ENCODE results near the gene TNNT3. TPM values are rescaled to one million over a fixed set of nuclear protein-coding genes. Genes with fewer than 3 reads are reported as not detected.
A peak's percentile ranks its signal among the peaks of the same experiment; 100 is the strongest.
"Not testable (repeated sequence)": the region's sequence is repeated elsewhere in the genome, so short reads cannot be mapped to it uniquely, and the experiment has no call there.

TNNT3 gene
- total RNA-seq, 1 donor from 2014 or later, result not detected

DNA sequence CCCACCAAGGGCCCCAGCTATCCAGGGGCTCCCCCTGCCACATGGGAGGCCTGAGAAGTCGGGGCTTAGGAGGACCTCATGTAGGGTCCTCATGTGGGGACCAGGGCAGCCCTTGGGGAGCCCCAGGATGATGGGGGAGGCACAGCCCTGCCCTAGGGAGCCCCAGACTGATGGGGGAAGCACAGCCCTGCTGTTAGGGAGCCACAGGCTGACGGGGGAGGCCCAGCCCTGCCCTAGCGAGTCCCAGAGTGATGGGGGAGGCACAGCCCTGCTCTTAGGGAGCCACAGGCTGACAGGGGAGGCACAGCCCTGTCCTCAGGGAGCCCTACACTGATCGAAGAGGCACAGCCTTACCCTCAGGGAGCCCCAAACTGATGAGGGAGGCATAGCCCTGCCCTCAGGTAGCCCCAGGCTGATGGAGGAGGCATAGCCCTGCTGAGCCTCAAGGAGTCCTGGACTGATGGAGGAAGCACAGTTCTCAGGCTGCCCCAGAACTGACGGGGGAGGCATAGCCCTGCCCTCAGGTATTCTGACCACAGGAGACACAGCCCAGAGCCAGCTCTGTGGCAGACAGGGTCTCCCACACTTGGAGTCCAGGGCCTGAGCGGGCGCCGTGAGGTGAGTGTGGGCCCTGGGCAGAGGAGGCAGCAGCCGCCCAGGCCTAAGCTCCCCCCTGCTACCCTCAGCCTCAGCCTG is 38.6 kb upstream of the TNNT3 start:
- FAIRE-seq (no peak), DNase-seq (ENCODE audit: low spot score in 2 of 2) (no peak)

GRCh38 chr11:1881442-1882264 is 37.9 kb upstream of the TNNT3 start:
- DNase-seq (ENCODE audit: low spot score in 2 of 2), result no peak
- no peak for FAIRE-seq

DNA sequence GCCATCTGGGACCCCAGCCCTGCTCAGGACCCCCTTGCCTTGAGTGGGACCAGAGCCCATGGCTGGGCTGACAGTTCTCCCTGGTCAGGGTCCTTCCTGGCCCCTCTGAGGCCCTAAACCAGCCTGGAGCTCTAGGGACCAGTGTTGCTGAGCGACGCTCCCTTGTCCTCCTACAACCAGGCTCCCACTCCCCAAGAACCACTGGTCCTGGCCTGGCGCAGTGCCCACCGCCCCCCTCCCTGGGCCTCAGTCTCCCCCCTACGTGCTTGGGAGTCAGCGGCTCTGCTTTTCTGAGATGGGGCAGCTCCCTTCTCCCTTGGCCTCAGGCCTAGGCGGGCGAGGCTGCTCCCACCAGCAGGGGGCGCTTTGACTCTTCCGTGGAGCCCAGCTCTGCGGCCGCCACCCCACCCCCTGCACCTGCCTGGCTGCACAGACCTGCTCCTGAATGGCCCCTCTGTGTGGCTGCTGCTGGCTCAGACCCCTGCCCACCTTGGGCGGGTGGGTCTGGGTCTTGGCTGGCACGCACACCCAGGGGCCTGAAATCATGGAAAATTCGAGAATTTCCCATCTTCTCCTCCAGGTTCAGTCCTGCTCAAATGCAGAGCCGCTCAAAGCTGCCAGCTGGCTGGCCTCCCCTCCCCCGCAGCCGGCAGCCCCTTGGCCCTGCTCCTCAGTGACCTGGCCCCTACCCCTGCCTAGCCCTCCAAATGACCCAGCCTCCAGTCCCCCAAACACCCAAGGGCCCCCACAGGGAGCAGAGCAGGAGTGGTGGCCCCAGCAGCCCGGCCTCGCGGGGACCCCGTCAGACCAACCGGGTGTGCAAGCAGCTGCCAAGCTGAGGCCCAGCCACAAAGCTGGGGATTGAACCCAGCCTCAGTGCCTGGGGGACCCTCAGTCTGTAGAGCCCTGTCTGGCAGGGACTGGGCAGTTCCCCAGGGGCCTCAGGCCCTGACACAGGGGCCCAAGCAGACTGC is 37.0 kb upstream of the TNNT3 start:
- DNase-seq (ENCODE audit: low spot score in 2 of 2) (peak; percentile 80 to 93), FAIRE-seq (no peak)

- DNase-seq (ENCODE audit: low spot score in 2 of 2), result no peak
- FAIRE-seq, result no peak
Measured at GRCh38 chr11:1883346-1884302, 35.9 kb upstream of the TNNT3 start.

- DNase-seq (ENCODE audit: low spot score in 2 of 2), result peak in 1 of 2 donors; percentile 19
Measured at GRCh38 chr11:1884303-1884700, 35.2 kb upstream of the TNNT3 start.

GRCh38 chr11:1886551-1886950 is 33.0 kb upstream of the TNNT3 start:
- DNase-seq (ENCODE audit: low spot score in 2 of 2); FAIRE-seq: not testable (repeated sequence)

More at GRCh38 chr11:1884303-1884700, 35.2 kb upstream of the TNNT3 start:
- FAIRE-seq, result no peak

GRCh38 chr11:1887451-1888346 is 31.8 kb upstream of the TNNT3 start:
- no peak for DNase-seq (ENCODE audit: low spot score in 2 of 2)
- no peak for FAIRE-seq

DNA sequence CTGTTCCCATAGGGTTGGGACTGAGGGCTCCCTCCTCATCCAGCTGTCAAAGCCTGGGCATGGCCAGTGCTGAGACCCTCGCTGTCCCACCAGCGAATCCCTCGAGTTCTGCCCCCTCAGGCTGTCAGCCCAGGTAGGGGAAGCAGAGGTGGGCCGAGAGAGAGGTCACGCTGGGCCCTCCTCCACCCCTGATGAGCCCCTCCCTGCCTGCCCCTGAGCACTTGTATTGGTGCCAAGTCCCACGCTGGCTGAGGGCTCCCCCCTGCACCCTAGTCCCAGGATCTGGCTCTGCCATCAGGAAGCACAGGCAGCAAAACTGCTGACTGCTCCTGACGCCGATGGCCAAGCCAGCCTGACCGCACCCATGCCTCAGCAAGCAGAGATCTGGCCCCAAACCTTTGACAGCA is 31.2 kb upstream of the TNNT3 start:
- FAIRE-seq (no peak), DNase-seq (ENCODE audit: low spot score in 2 of 2) (no peak)

GRCh38 chr11:1888811-1889210 is 30.7 kb upstream of the TNNT3 start:
- no peak for FAIRE-seq

DNA sequence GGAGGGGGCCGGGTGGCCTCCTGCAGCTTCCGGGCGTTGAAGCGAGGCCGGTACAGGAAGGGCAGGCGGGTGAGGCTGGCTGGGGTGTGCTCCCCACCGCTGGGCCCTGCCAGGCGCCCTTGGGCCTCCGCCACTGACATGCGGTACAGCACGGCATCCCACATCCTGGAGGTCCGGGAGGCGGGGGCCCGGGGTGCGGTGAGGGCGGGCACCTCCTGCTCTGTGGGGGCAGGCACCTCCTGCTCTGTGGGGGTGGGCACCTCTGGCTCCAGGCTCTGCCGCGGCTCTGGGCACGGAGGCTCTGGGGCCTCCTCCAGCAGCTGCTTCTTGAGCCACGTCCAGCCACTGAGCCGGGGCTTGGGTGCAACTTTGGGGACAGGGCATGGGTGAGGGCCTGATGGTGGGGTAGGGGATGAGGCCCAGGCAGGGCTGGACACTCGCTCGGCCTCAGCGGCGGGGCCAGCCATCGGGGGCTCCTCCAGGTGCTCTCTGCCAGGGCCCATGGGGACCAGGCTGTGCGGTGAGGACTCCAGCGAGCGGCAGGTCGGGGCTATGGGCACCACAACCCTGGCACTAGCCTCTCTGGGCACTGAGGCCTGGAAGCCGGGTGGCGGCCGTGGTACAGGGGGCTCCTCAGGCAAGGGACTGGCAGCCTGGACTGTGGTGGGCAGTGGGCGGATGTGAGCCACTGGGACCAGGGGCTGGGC is 30.1 kb upstream of the TNNT3 start:
- FAIRE-seq, result no peak

More at GRCh38 chr11:1888811-1889210, 30.7 kb upstream of the TNNT3 start:
- DNase-seq (ENCODE audit: low spot score in 2 of 2), result no peak

DNA sequence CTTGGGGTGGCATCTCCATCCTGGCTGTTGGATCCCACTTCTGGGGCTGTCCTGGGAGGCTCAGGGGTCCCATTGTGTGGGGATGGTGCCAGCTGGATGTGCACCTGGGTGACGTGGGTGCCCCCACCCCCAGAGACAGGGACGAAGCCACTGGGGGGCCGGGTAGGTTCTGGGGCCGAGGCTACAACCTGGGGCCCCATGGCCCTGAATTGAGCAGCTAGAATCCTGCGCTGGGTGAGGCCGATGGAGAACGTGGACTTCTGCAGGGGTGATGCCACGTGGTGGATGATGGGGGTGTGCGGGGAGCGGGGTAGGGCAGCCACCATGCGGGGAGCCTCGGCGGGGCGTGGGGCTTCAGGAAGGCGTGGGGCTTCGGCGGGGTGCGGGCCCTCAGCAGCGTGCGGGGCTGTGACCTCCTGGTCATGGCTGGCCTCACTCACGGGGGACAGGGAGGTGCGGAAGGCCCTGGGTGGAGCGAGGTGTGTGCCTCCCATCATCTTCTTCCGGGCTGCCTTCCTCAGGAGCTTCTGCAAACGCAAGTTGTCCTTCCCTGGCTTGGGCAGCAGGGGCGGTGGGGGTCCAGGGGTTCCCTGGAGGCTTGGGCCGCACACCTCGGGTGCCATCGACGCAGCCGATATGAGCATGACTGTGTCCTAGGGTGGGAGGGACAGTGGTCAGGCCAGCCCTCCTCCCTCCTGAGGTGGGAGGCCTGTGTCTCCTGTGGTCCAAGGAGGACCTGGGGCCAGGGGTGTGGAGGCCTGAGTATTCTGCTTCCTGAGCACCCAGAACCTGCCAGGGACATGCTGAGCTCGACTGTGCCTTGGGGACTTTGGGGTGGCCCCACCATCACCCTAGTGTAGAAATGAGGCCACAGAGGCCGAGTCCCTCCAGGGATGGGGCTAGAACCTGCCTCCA is 29.3 kb upstream of the TNNT3 start:
- DNase-seq (ENCODE audit: low spot score in 2 of 2) (peak in 1 of 2 donors; percentile 35), FAIRE-seq (no peak)

More for the DNA sequence above, 30.1 kb upstream of the TNNT3 start:
- DNase-seq (ENCODE audit: low spot score in 2 of 2), result no peak

DNA sequence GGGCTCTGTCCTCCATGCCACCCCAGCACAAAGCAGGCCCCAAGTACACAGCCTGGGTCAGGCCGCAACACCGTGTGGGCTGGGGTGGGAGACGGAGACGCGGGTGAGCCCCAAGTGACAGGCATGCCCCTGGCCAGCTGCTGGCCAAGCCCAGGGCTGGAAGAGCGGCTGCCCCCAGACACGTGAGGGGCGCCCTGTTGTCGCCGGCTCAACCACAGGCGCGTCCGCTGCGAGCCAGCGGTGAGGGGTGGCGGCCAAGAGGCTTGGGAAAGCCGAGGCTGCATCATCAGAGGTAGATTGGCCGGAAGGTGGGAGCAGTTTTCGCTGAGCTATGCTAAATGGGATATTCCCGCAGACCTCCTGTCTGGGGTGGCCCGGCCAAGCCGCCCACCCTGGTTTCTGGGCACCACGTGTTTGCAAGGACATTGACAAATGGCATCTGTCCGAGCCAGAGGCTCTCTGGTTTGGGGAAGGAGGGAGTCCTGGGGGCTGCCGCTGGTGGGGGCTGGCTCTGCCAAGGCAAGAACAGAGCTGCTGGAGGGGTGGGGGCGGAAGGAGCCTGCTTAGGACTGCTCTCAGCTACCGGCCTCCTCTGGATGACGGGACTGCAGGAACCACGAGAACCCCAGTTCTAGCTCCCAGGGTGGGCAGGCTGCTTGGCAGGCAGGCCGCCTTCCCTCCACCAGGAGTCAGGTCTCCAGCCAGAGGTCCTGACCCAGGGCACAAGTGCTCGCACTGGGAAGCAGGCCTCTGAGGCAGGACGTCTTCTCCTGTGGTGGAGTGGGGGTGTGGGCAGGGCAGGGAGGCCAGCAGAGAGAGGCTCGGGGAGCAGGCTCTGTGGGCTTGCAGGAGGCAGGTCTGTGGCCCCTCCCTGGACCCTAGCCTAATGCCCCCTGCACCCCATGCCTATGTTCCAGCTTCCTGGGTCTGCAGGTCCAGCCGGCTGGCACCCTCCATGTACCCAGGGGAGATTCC is 28.4 kb upstream of the TNNT3 start:
- DNase-seq (ENCODE audit: low spot score in 2 of 2), result no peak
- no peak for FAIRE-seq

DNA sequence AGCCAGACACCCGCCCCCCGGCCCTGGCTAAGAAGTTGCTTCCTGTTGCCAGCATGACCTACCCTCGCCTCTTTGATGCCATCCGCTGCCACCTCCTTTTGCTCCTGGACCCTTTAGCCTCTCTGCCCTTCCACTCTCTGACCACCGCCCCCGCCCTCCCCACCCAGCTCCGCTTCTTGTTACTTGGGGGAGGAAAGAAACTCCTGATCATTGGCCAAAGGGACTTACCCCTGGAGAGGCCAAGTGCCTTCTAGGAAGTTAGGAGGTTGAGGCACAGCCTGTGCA is 27.7 kb upstream of the TNNT3 start, which contains the start of gene PRR33:
Gene PRR33 (minus strand): TSS at position 65 of the 285 bp plus-strand sequence. CDS start 1,311 bp downstream, outside the sequence.
- DNase-seq (ENCODE audit: low spot score in 2 of 2), result no peak
- FAIRE-seq, result no peak

DNA sequence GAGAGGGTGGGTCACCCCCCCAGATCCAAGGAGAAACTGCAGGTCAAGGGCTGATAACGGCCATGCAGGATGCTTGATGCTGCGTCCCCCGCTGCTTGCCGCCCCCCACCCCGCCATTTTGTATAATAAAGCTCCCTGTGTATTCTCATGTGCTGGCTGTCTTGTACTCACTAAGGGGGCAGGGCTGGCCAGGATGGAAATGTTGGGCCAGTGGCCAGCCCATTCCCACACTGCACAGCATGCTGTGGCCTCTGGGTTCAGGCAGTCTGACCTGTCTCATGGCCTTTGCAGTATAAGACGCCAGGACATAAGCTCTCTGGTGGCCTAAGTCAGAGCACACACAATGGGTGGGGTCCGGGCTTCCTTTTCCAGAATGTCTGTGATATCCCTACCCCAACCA is 27.4 kb upstream of the TNNT3 start:
- DNase-seq (ENCODE audit: low spot score in 2 of 2) (no peak), FAIRE-seq (no peak)

DNA sequence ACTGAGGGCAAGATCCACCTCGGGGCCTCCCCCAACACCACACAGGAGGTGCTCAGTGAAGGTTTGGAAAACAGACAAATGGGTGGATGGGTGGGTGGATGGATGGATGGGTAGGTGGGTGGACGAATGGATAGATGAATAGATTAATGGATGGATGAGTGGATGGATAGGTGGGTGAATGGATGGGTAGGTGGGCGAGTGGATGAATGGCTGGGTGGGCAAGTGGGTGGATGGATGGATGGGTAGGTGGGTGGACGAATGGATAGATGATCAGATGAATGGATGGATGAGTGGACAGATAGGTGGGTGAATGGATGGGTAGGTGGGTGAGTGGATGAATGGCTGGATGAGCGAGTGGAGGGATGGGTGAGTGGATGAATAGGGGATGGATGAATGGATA is 26.9 kb upstream of the TNNT3 start:
- DNase-seq (ENCODE audit: low spot score in 2 of 2), result no peak
- FAIRE-seq, result no peak
